Neural cell (in vitro differentiated cells): ENCODE measurements around the gene SHROOM4. TPM values are rescaled to one million over a fixed set of nuclear protein-coding genes. Genes with fewer than 3 reads are reported as not detected.

Experiments
- H2AFZ ChIP-seq: fragments of 200-600, 300-800 bp; sonication (generic), shearing (Covaris generic); 2 replicates; pipeline ENCODE4 v1.6.0; 2014; ENCODE audit warnings: low read depth, mild to moderate bottlenecking, antibody characterized with exemption, low read length, moderate library complexity
- H3F3A ChIP-seq: fragments of 200-600 bp; shearing (Covaris generic); 2 replicates; pipeline ENCODE4 v1.6.1; 2016; ENCODE audit warnings: mild to moderate bottlenecking, moderate library complexity, mixed read lengths, antibody characterized with exemption, low read length; ENCODE audit not compliant: insufficient read depth, poor library complexity, severe bottlenecking
- H3K27ac ChIP-seq: fragments of 200-600, 300-800 bp; sonication (generic), shearing (Covaris generic); 2 replicates; pipeline ENCODE4 v1.5.1; 2014; ENCODE audit warnings: mild to moderate bottlenecking, low read length, moderate library complexity
- H3K27me3 ChIP-seq: fragments of 300-800, 200-600 bp; sonication (generic), shearing (Covaris generic); 2 replicates; pipeline ENCODE4 v1.6.0; 2014; ENCODE audit warnings: mild to moderate bottlenecking, low read depth, low read length, moderate library complexity; ENCODE audit not compliant: insufficient read depth
- H3K36me3 ChIP-seq: fragments of 300-800, 200-600 bp; sonication (generic), shearing (Covaris generic); 2 replicates; pipeline ENCODE4 v1.5.1; 2014; ENCODE audit warnings: mild to moderate bottlenecking, antibody characterized with exemption, low read length, moderate library complexity; ENCODE audit not compliant: insufficient read depth
- H3K4me2 ChIP-seq: fragments of 300-800, 200-600 bp; sonication (generic), shearing (Covaris generic); 2 replicates; pipeline ENCODE4 v1.6.0; 2014; ENCODE audit warnings: mild to moderate bottlenecking, low read length
- H3K4me3 ChIP-seq: fragments of 300-800, 200-600 bp; sonication (generic), shearing (Covaris generic); 2 replicates; pipeline ENCODE4 v1.5.1; 2014; ENCODE audit warnings: mild to moderate bottlenecking, low read length, moderate library complexity
- H3K79me2 ChIP-seq: fragments of 200-600 bp; shearing (Covaris generic); replicated peaks from 2 replicates; pipeline ENCODE4 v1.6.0; 2014; ENCODE audit warnings: mild to moderate bottlenecking, low read length, moderate library complexity; ENCODE audit not compliant: insufficient read depth
- H3K9ac ChIP-seq: fragments of 300-800, 200-600 bp; sonication (generic), shearing (Covaris generic); 2 replicates; pipeline ENCODE4 v1.6.1; 2016; ENCODE audit warnings: mild to moderate bottlenecking, low read length, mixed read lengths
- H3K9me2 ChIP-seq: fragments of 200-600 bp; shearing (Covaris generic); 2 replicates; pipeline ENCODE4 v1.6.1; 2016; ENCODE audit warnings: mild to moderate bottlenecking, low read length, mixed read lengths; ENCODE audit not compliant: insufficient read depth
- H3K9me3 ChIP-seq: fragments of 200-600, 300-800 bp; sonication (generic), shearing (Covaris generic); 2 replicates; pipeline ENCODE4 v1.6.1; 2016; ENCODE audit warnings: mild to moderate bottlenecking, mixed run types, low read length, moderate library complexity, mixed read lengths
- H4K20me1 ChIP-seq: fragments of 200-600 bp; shearing (Covaris generic); 2 replicates; pipeline ENCODE4 v1.6.1; 2016; ENCODE audit warnings: mild to moderate bottlenecking, mixed run types; ENCODE audit not compliant: insufficient read depth
- CTCF ChIP-seq: fragments of 450-650 bp; IDR thresholded peaks from 2 replicates; pipeline ENCODE4 v1.5.1; 2014; ENCODE audit warnings: antibody characterized with exemption, mild to moderate bottlenecking, moderate library complexity; ENCODE audit not compliant: poor library complexity, severe bottlenecking
- EP300 ChIP-seq: fragments of 450-650 bp; conservative IDR thresholded peaks from 2 replicates; pipeline ENCODE4 v1.6.1; 2014; ENCODE audit warnings: antibody characterized with exemption, mild to moderate bottlenecking, moderate library complexity; ENCODE audit not compliant: poor library complexity, severe bottlenecking
- EZH2 ChIP-seq: fragments of 200-600, 300-800 bp; shearing (Covaris generic), sonication (generic); IDR thresholded peaks from 2 replicates; pipeline ENCODE4 v1.6.1; 2014; ENCODE audit warnings: antibody characterized with exemption, low read length, borderline replicate concordance, mild to moderate bottlenecking; ENCODE audit not compliant: insufficient read depth, poor library complexity, severe bottlenecking
- MXI1 ChIP-seq: fragments of 450-650 bp; conservative IDR thresholded peaks from 2 replicates; pipeline ENCODE4 v1.6.1; 2014; ENCODE audit warnings: antibody characterized with exemption, mild to moderate bottlenecking; ENCODE audit not compliant: poor library complexity, severe bottlenecking
- POLR2AphosphoS5 ChIP-seq: IDR thresholded peaks from 2 replicates; pipeline ENCODE4 v1.6.1; 2012
- RAD21 ChIP-seq: fragments of 450-650 bp; conservative IDR thresholded peaks from 2 replicates; pipeline ENCODE4 v1.6.1; 2014; ENCODE audit warnings: antibody characterized with exemption, mild to moderate bottlenecking, moderate library complexity
- REST ChIP-seq: IDR thresholded peaks from 2 replicates; pipeline ENCODE4 v1.6.1; 2012; ENCODE audit warnings: borderline replicate concordance
- SMC3 ChIP-seq: fragments of 450-650 bp; conservative IDR thresholded peaks from 2 replicates; pipeline ENCODE4 v1.6.1; 2014; ENCODE audit warnings: antibody characterized with exemption, mild to moderate bottlenecking, moderate library complexity; ENCODE audit not compliant: poor library complexity
- TAF1 ChIP-seq: IDR thresholded peaks from 2 replicates; pipeline ENCODE4 v1.6.1; 2012; ENCODE audit warnings: low read depth
- polyA plus RNA-seq: library from polyadenylated mRNA; depleted of rRNA; stranded (reverse); fragments of >200 nt; gene quantifications from 2 replicates; pipeline ENCODE4 v1.2.3, GENCODE V29; 2014

Gene SHROOM4
- polyA plus RNA-seq, 1 donor from 2014 or later: 1.4 TPM

- H3F3A ChIP-seq: no peaks in the 10 kb centered on the region
Measured at GRCh38 chrX:50838820-50839600, 25.0 kb upstream of the SHROOM4 start.

GRCh38 chrX:50827996-50828395, 14.0 kb upstream of the SHROOM4 start:
- no peak overlapping the region for H3K9ac ChIP-seq
- no peak overlapping the region for H2AFZ ChIP-seq
- H3K36me3 ChIP-seq: no peaks in the 10 kb centered on the region
- H3K9me3 ChIP-seq: no peaks in the 10 kb centered on the region
- H3K27ac ChIP-seq: no peak overlapping the region
- H3K9me2 ChIP-seq: no peaks in the 10 kb centered on the region
- no peak overlapping the region for H3K4me3 ChIP-seq
- no peaks in the 10 kb centered on the region for H3F3A ChIP-seq
- no peaks in the 10 kb centered on the region for H3K27me3 ChIP-seq
- no peaks in the 10 kb centered on the region for H4K20me1 ChIP-seq
- no peaks in the 10 kb centered on the region for H3K79me2 ChIP-seq
- no peak overlapping the region for H3K4me2 ChIP-seq
- no peak for TF ChIP-seq CTCF
- TF ChIP-seq MXI1: no peak
- TF ChIP-seq TAF1: no peak
- no peak for TF ChIP-seq SMC3
- TF ChIP-seq POLR2AphosphoS5: no peak

More at GRCh38 chrX:50838820-50839600, 25.0 kb upstream of the SHROOM4 start:
- Histone ChIP-seq H3K9me3 (no peaks in the 10 kb centered on the region), H3K9ac (no peak overlapping the region), H3K36me3 (no peaks in the 10 kb centered on the region), H3K27ac (no peak overlapping the region), H3K4me3 (no peak overlapping the region), H3K4me2 (no peak overlapping the region), H4K20me1 (no peaks in the 10 kb centered on the region), H3K27me3 (no peaks in the 10 kb centered on the region), H3K79me2 (no peaks in the 10 kb centered on the region), H2AFZ (no peak overlapping the region), H3K9me2 (no peaks in the 10 kb centered on the region)
- TF ChIP-seq EZH2: no peak
- TF ChIP-seq TAF1: no peak
- no peak for TF ChIP-seq MXI1
- TF ChIP-seq REST: no peak
- TF ChIP-seq SMC3: no peak
- TF ChIP-seq RAD21: no peak
- no peak for TF ChIP-seq CTCF
- TF ChIP-seq POLR2AphosphoS5: no peak
- no peak for TF ChIP-seq EP300
